GM23338 (cell line): ENCODE data around the gene PNLIPRP2. TPM values are rescaled to one million over a fixed set of nuclear protein-coding genes. Genes with fewer than 3 reads are reported as not detected.

Source experiments
- ATAC-seq: fragments of 200-7000 bp; cut with Tn5 transposase; 3 replicates; pipeline ENCODE4 v1.9.1; 2020
- DNase-seq: peaks from one replicate; pipeline ENCODE4 v3.0.0-alpha.2; 2015; ENCODE audit warnings: low spot score
- H2AFZ ChIP-seq: fragments of 200-600 bp; sonication (generic); 2 replicates; pipeline ENCODE4 v1.8.0; 2016; ENCODE audit warnings: antibody characterized with exemption, mild to moderate bottlenecking, moderate library complexity
- H3F3A ChIP-seq: fragments of 200-600 bp; sonication (generic); replicated peaks from 2 replicates; pipeline ENCODE4 v1.8.0; 2017; ENCODE audit warnings: antibody characterized with exemption, mixed run types, low read depth
- H3K27ac ChIP-seq: fragments of 200-600 bp; sonication (generic); 2 replicates; pipeline ENCODE4 v1.6.1; 2016; ENCODE audit warnings: low read depth
- H3K27me3 ChIP-seq: fragments of 200-600 bp; sonication (generic); 2 replicates; pipeline ENCODE4 v1.8.0; 2016; ENCODE audit warnings: mild to moderate bottlenecking, mixed run types, moderate library complexity; ENCODE audit not compliant: insufficient read depth
- H3K36me3 ChIP-seq: fragments of 200-600 bp; sonication (generic); 2 replicates; pipeline ENCODE4 v1.8.0; 2016; ENCODE audit warnings: mild to moderate bottlenecking; ENCODE audit not compliant: insufficient read depth
- H3K4me1 ChIP-seq: fragments of 200-600 bp; sonication (generic); 2 replicates; pipeline ENCODE4 v1.8.0; 2016; ENCODE audit warnings: mild to moderate bottlenecking, moderate library complexity; ENCODE audit not compliant: insufficient read depth
- H3K4me2 ChIP-seq: fragments of 200-600 bp; sonication (generic); 2 replicates; pipeline ENCODE4 v1.7.1; 2017; ENCODE audit warnings: mixed run types
- H3K4me3 ChIP-seq: fragments of 200-600 bp; sonication (generic); 2 replicates; pipeline ENCODE4 v1.6.1; 2016; ENCODE audit warnings: mixed run types
- H3K79me2 ChIP-seq: fragments of 200-600 bp; sonication (generic); replicated peaks from 2 replicates; pipeline ENCODE4 v1.8.0; 2017; ENCODE audit warnings: mild to moderate bottlenecking; ENCODE audit not compliant: insufficient read depth
- H3K9me2 ChIP-seq: fragments of 200-600 bp; sonication (generic); 2 replicates; pipeline ENCODE4 v1.8.0; 2017; ENCODE audit not compliant: insufficient read depth
- H4K20me1 ChIP-seq: fragments of 200-600 bp; sonication (generic); replicated peaks from 2 replicates; pipeline ENCODE4 v1.8.0; 2017; ENCODE audit warnings: mild to moderate bottlenecking; ENCODE audit not compliant: insufficient read depth
- H3K27ac Mint-ChIP-seq: 2 replicates; pipeline ENCODE4 v1.8.0; 2020; ENCODE audit warnings: inconsistent platforms, mild to moderate bottlenecking, moderate library complexity, mixed read lengths
- H3K27me3 Mint-ChIP-seq: 3 replicates; pipeline ENCODE4 v1.8.0; 2022; ENCODE audit warnings: low read depth, mild to moderate bottlenecking, moderate library complexity, mixed read lengths, inconsistent platforms; ENCODE audit not compliant: insufficient read depth, poor library complexity
- H3K36me3 Mint-ChIP-seq: 3 replicates; pipeline ENCODE4 v1.8.0; 2021; ENCODE audit warnings: low read depth, mild to moderate bottlenecking, inconsistent platforms, moderate library complexity, mixed read lengths
- H3K4me1 Mint-ChIP-seq: 3 replicates; pipeline ENCODE4 v1.8.0; 2020; ENCODE audit warnings: mild to moderate bottlenecking, inconsistent platforms, mixed read lengths
- H3K4me3 Mint-ChIP-seq: 3 replicates; pipeline ENCODE4 v1.8.0; 2021; ENCODE audit warnings: moderate library complexity, mild to moderate bottlenecking, inconsistent platforms, mixed read lengths
- H3K9me3 Mint-ChIP-seq: 3 replicates; pipeline ENCODE4 v1.8.0; 2020; ENCODE audit warnings: moderate library complexity, mild to moderate bottlenecking, inconsistent platforms, mixed read lengths
- CREB1 ChIP-seq: fragments of 250-450 bp; sonication (Bioruptor Pico); IDR thresholded peaks from 2 replicates; pipeline ENCODE4 v1.5.0; 2020; ENCODE audit warnings: low read depth, mild to moderate bottlenecking, moderate library complexity
- CTCF ChIP-seq, 2 experiments: fragments of 200-600 bp in 1 of 2; sonication (generic) in 1 of 2; conservative IDR thresholded peaks; 2 replicates each; pipeline versions ENCODE4 v1.5.1 to v1.6.1; 2016 to 2017; ENCODE audit warnings: antibody characterized with exemption in 2 of 2, low read depth in 2 of 2, mild to moderate bottlenecking in 2 of 2, moderate library complexity in 1 of 2
- ETS1 ChIP-seq: IDR thresholded peaks from 2 replicates; pipeline ENCODE4 v1.6.1; 2016; ENCODE audit warnings: antibody characterized with exemption
- EZH2 ChIP-seq: fragments of 200-600 bp; sonication (generic); IDR thresholded peaks from one replicate; pipeline ENCODE4 v1.8.0; 2017; ENCODE audit warnings: antibody characterized with exemption, mild to moderate bottlenecking, low read depth; ENCODE audit not compliant: unreplicated experiment
- EZH2phosphoT487 ChIP-seq: fragments of 200-600 bp; sonication (generic); IDR thresholded peaks from one replicate; pipeline ENCODE4 v1.8.1; 2018; ENCODE audit warnings: antibody characterized with exemption; ENCODE audit not compliant: unreplicated experiment
- JUNB ChIP-seq: IDR thresholded peaks from one replicate; pipeline ENCODE4 v1.6.1; 2016; ENCODE audit warnings: antibody characterized with exemption; ENCODE audit not compliant: unreplicated experiment
- POLR2AphosphoS5 ChIP-seq: IDR thresholded peaks from 2 replicates; pipeline ENCODE4 v1.6.1; 2016; ENCODE audit warnings: antibody characterized with exemption, low read depth
- STAT1 ChIP-seq: IDR thresholded peaks from one replicate; pipeline ENCODE4 v1.6.1; 2016; ENCODE audit warnings: antibody characterized with exemption; ENCODE audit not compliant: unreplicated experiment
- ZNF331 ChIP-seq: fragments of 250-450 bp; sonication (Bioruptor Pico); IDR thresholded peaks from 2 replicates; pipeline ENCODE4 v1.5.0; 2020; ENCODE audit warnings: low read depth, mild to moderate bottlenecking, moderate library complexity
- ZNF462 ChIP-seq: fragments of 250-450 bp; sonication (Bioruptor Pico); IDR thresholded peaks from 2 replicates; pipeline ENCODE4 v1.5.0; 2020; ENCODE audit warnings: mild to moderate bottlenecking, moderate library complexity
- polyA plus RNA-seq: library from polyadenylated mRNA; unstranded; fragments of >200 nt; fragmentation: Nextera tagmentation; extraction: Ambion mirVana; gene quantifications from 2 replicates; pipeline ENCODE4 v1.2.1, GENCODE V29; 2016
- total RNA-seq: library from RNA; depleted of rRNA; stranded (reverse); fragments of >200 nt; shearing (Covaris generic); gene quantifications from 2 replicates; pipeline ENCODE4 v1.2.3, GENCODE V29; 2014

Gene PNLIPRP2
- total and polyA plus RNA-seq, 2 experiments from 2014 or later = 0.24 TPM; not detected in 1

- no peak for TF ChIP-seq ZNF462 (CRISPR knock-in tag)
- TF ChIP-seq CREB1 (CRISPR knock-in tag) = no peak
These were observed 58.6 kb downstream of the PNLIPRP2 start (continued) for GRCh38 chr10:116679351-116679750.

- Histone ChIP-seq H3K27me3 (no peaks in the 10 kb centered on the region), H3K4me3 (no peak overlapping the region), H3K79me2 (no peaks in the 10 kb centered on the region), H3K27ac (no peak overlapping the region), H3K9me2 (no peaks in the 10 kb centered on the region), H3F3A (no peaks in the 10 kb centered on the region), H3K4me2 (no peak overlapping the region), H2AFZ (no peak overlapping the region), H3K36me3 (no peaks in the 10 kb centered on the region), H3K4me1 (no peaks in the 10 kb centered on the region), H4K20me1 (no peaks in the 10 kb centered on the region)
- H3K9me3 Mint-ChIP-seq = 0 out of 3 replicates have a peak, but pooled peaks cover 2% of the 10 kb centered on the region
- no peaks in the 10 kb centered on the region; the same call in 2 of the 3 replicates for H3K36me3 Mint-ChIP-seq
- H3K27me3 Mint-ChIP-seq = peaks cover 3% of the 10 kb centered on the region
- H3K4me3 Mint-ChIP-seq = no peak overlapping the region
- no peak overlapping the region for H3K27ac Mint-ChIP-seq
- DNase-seq (no peak), ATAC-seq (no peak)
- H3K4me1 Mint-ChIP-seq = peaks cover 8% of the 10 kb centered on the region
- TF ChIP-seq POLR2AphosphoS5 (no peak), ZNF331 (CRISPR knock-in tag) (no peak), CTCF (conservative IDR thresholded peaks at IDR 0.05; ENCODE audit: low read depth in 2 of 2) (no peak), ETS1 (no peak), EZH2phosphoT487 (no peak), EZH2 (no peak), JUNB (no peak), STAT1 (no peak)
These were observed 62.4 kb downstream of the PNLIPRP2 start for GRCh38 chr10:116683166-116683565.
